ENCODE results near the gene PHF5A.
"Not testable (repeated sequence)": the region's sequence is repeated elsewhere in the genome, so short reads cannot be mapped to it uniquely, and the experiment has no call there.

PHF5A gene

DNA sequence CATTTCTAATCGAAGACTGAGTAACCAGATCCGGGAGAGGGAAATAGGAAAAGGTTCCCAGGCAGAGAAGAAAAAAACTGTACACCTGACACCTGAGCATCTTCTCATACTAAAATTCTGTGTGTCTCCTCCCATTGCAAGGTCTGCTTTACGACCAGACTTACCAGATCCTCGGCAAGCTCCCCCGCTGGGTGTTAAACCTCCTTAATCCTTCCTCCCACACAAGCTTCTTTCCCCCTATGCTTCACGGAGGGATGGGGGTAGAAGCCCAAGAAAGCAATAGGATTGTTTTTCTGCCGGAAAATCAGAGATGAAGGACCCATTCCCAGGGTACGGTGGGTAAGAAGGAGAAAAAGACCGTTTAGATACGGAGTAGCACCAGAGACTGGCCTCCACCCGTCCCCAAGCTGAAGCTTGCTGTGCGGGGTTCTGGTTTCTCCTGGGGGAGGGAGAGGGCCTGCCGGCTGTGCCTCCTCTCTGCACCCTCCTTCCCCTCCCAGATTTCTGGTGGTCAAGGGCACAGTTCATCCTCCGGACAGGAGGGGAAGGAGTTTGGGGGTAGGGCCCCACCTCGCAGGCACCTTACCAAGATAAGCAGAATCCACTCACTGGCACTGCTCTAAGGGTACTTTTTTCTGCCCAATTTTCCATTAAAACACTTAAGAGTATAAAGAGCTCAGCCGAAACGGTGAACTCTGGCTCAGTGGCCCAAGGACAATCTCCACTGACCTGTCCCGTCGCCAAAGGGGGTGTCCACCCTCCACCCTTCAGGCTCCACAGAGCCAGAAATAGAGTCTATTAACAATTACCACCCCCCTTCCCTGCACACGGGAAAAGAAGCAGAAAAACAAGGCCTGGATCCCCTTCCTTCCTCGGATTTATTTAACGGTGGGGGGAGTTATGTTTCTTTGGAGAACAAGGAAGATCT, 23.1 kb downstream of the PHF5A start:
- Mint-ChIP-seq H3K36me3 (peaks cover 23% of the 10 kb centered on the region), H3K4me3 (peak overlapping the region; percentile 92), H3K9me3 (no peaks in the 10 kb centered on the region), H3K4me1 (peaks cover 42% of the 10 kb centered on the region), H3K27ac (peak overlapping the region; percentile 98), H3K27me3 (no peaks in the 10 kb centered on the region)
- ATAC-seq: no peak

DNA sequence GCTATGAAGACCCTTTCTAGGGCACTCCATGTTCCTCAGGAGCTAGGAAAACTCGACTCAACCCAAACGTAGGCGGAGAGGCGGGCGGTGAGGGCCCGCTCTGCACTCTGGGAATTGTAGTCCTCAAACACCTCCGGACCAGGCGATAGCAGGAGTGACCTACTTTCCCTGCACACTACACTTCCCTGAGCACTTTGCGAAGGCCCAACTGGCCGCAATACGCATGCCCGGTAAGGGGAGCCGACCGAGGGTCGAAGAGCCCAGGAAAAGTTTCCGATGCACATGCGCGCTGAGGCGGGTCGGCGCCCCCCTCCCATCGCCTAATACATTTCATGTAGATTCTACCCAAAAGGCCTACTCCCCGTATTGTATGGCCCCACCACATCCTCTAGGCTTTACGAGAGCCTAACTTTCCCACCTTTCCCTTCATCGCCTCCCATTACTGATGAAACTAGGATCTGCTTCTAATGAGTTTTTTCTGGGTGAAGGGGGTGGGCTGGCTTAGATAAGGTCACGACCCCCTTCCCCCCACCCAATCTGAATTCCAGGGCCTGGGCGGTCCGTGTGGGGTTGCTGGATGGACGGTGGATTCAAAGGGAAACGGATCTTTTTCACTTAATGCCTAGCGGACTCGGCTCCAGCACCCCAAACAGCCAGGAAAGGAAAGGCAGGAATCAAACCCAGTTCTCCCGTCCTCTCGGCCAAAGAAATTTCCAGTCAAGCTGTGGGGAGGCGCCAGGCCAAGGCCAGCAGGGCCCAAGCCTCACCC, 23.9 kb downstream of the PHF5A start:
- Mint-ChIP-seq H3K27ac (peak overlapping the region; percentile 98), H3K9me3 (no peaks in the 10 kb centered on the region), H3K27me3 (no peaks in the 10 kb centered on the region), H3K36me3 (peaks cover 23% of the 10 kb centered on the region), H3K4me1 (peaks cover 50% of the 10 kb centered on the region), H3K4me3 (peak overlapping the region; percentile 92)
- ATAC-seq: peak; percentile 65

DNA sequence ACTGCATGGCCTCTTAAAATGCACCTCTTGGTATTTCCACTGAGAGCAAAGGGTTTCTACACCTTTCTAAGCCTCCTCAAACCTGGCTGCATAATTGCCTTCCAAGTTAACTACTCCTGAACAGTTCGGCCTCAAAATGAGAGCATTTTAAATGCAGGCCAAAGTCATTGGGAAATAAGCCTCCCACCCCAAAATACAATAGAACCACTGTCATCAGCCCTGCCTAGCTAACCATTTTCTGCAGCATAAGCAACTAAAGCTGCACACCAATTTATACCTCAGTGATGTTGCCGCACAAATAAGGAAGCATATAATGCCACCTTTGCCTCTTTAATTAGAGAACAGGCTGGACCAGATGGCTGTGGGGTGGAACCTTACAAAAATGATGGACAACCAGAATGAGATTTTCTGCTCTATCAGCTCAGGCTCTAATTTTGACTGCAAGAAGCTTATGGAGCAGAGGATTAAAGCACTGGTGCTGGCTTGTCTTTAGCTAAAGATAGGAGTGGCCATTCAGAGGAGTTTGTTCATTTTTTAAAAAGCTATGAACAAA, 26.2 kb downstream of the PHF5A start:
- peaks cover 23% of the 10 kb centered on the region for H3K36me3 Mint-ChIP-seq
- ATAC-seq: no peak
- no peak overlapping the region for H3K4me3 Mint-ChIP-seq
- H3K27ac Mint-ChIP-seq: no peak overlapping the region
- peaks cover 53% of the 10 kb centered on the region for H3K4me1 Mint-ChIP-seq
- H3K9me3 Mint-ChIP-seq: no peaks in the 10 kb centered on the region
- no peaks in the 10 kb centered on the region for H3K27me3 Mint-ChIP-seq

DNA sequence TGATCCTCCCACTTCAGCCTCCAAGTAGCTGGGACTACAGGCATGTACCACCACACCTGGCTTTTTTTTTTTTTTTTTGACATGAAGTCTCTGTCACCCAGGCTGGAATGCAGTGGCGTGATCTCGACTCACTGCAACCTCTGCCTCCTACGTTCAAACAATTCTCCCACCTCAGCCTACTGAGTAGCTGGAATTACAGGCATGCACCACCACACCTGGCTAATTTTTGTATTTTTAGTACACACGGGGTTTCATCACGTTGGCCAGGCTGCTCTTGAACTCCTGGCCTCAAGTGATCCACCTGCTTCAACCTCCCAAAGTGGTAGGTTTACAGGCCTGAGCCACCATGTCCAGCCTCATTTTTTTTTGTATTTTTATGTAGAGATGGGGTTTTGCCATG, 28.0 kb downstream of the PHF5A start:
- H3K27ac Mint-ChIP-seq: peak overlapping the region; percentile 76
- ATAC-seq, H3K4me3 Mint-ChIP-seq, H3K27me3 Mint-ChIP-seq, H3K9me3 Mint-ChIP-seq: not testable (repeated sequence)
- H3K36me3 Mint-ChIP-seq: peaks cover 33% of the 10 kb centered on the region
- peaks cover 69% of the 10 kb centered on the region for H3K4me1 Mint-ChIP-seq

DNA sequence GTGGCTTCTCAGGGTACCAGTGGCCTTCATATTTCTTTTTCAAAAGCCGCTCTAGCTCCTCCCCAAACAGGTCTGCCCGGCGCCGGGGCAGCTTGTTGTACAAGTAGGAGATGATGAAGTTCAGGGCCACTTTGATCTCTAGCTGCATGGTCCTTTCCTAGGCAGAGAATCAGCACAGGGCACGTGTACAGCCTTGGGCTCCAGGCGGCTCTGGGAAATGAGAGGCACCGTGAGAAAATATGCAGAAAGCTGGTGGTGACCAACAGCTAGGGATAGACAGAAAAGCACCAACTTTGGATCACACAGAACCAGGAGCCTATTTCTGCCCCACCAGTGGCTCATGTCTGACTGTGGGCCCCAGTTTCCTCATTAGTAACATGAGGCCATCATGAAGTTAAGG, 31.3 kb downstream of the PHF5A start:
- no peak overlapping the region for H3K27ac Mint-ChIP-seq

DNA sequence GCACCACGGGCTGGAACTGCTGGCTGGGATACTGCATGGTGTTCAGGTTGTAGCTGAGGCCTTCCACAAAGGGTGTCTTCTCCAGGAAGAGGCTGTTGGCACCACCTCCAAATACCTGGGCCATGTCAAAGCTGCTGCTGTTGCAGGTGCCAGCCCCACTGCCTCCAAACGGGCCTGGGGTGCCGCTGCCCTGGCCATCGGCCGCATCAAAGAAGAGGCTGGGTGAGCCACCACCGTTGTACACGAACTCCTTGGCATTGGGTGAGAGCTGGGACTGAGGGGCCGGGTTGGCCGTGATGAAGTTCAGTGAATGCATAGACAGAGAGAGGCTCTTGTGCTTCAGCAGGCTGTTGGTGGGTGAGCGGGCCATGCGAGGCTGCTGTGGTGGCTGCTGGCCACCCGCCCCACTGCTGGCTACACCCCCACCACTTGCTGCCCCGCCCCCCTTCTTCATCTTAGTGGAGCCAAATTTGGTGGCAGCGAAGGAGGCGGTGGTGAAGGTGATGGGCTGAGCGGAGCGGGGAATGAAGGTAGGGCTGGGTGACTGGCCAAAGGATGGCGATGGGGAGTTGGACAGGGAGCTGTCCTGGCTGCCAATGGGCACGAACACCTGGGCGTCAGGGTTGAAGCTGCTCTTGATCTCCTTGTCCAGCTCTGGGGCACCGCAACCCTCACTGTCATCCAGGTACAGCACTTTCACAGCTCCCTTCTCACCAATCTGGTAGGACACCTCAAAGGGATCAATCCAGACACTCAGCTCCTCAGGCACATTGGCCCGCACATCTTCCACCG, 32.0 kb downstream of the PHF5A start:
- peak overlapping the region; percentile 58 for H3K27ac Mint-ChIP-seq
- H3K4me3 Mint-ChIP-seq: no peak overlapping the region
- peaks cover 61% of the 10 kb centered on the region for H3K4me1 Mint-ChIP-seq
- no peaks in the 10 kb centered on the region for H3K9me3 Mint-ChIP-seq
- no peaks in the 10 kb centered on the region for H3K27me3 Mint-ChIP-seq
- no peak for ATAC-seq
- H3K36me3 Mint-ChIP-seq: peaks cover 25% of the 10 kb centered on the region

More for the DNA sequence above, 31.3 kb downstream of the PHF5A start:
- no peaks in the 10 kb centered on the region for H3K27me3 Mint-ChIP-seq
- peaks cover 22% of the 10 kb centered on the region for H3K36me3 Mint-ChIP-seq
- peaks cover 64% of the 10 kb centered on the region for H3K4me1 Mint-ChIP-seq
- no peaks in the 10 kb centered on the region for H3K9me3 Mint-ChIP-seq
- H3K4me3 Mint-ChIP-seq: no peak overlapping the region
- ATAC-seq: no peak

DNA sequence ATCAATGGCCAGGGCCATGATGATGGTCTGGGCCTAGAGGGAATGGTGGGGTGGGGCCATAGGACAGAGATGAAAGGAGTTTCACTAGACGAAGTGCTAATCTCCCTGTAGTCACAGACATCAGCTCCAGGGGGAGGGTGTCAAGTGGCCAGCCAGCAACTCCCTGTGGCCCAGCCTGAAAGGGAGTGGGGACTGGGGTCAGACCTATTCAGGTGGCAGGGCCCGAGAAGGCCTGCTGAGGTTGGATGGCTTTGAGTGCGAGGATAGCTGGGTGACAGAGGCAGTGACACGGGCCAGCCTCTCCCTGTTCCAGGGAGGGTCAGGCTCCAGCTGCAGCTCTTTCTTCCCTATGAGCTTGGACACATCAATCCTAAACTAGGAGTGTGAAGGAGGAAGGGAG, 32.9 kb downstream of the PHF5A start:
- Mint-ChIP-seq H3K27ac (peak overlapping the region; percentile 58), H3K9me3 (no peaks in the 10 kb centered on the region), H3K4me3 (no peak overlapping the region), H3K36me3 (peaks cover 35% of the 10 kb centered on the region), H3K27me3 (no peaks in the 10 kb centered on the region), H3K4me1 (peaks cover 68% of the 10 kb centered on the region)
- no peak for ATAC-seq

DNA sequence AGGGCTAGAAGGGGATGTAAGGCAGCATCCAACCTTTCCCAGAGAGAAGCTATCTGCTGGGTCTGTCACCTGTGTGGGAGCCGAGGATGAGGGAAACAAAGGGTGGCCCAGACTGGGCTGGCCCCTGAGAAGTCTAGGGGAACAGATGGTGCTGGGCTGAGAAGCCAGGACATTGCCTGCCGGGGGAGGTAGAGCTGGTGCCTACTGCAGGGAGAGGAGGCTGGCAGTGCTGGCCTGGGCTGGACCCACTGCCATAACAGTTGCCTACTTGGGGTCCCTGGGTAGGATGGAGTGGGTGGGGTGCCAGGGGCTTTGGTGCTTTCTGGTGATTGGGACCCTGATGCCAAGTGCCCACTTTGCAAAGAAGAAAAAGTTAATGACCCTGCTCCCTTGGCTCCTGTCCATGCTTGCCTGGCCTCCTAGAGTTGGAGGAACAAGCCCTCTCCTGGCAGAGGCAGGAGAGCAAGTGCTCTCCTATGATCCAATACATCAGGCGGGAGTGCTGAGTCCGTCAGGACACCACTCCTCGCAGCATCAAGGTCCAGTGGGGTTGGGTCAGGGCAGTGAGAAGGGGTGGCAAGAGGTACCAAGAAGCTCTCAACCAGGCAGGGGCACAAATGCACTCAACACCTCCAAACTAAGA, 34.0 kb downstream of the PHF5A start:
- Mint-ChIP-seq H3K27ac (peak overlapping the region; percentile 58), H3K4me1 (peaks cover 60% of the 10 kb centered on the region), H3K36me3 (peaks cover 44% of the 10 kb centered on the region)
- not testable (repeated sequence) for H3K27me3 Mint-ChIP-seq, H3K4me3 Mint-ChIP-seq, H3K9me3 Mint-ChIP-seq, ATAC-seq

DNA sequence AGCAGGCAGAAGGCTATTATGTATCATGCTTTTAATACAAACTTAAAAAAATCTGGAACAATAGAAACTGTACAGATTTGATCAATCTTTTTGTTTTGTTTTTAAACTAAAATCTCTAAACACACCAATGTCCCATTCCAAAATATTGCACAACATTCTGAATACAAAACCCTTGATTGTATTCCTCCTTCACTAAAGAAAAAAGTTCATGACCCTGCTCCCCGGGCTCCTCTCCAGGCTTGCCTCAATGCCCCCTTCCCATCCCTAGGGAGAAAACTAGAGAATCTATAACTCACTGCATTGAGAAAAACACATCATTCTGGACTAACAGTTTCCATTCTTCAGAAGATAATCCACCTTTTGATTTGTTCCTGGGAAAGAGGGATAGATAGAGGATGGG, 35.0 kb downstream of the PHF5A start:
- H3K9me3 Mint-ChIP-seq, H3K27me3 Mint-ChIP-seq, H3K4me3 Mint-ChIP-seq, H3K27ac Mint-ChIP-seq, ATAC-seq: not testable (repeated sequence)
- Mint-ChIP-seq H3K36me3 (peaks cover 44% of the 10 kb centered on the region), H3K4me1 (peaks cover 50% of the 10 kb centered on the region)

DNA sequence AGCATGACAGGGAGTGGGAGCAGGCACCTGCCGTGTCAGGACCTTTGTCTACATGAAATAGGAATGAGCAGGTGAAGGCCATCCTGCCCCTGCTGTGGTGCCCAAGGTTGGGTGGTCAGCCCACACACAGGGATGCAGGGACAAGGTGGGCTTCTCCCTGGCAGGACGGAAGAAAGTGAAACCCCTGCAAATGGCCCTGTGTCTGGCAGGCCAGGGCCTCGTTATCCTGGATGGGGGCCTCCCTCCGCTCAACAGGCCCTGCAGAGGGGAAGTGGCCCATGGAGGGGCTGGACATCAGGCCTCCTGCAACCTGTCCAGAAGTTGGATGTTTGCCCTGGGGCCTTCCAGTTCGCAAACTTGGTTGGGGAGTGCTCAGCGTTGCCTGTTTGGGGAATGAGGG, 36.8 kb downstream of the PHF5A start:
- Mint-ChIP-seq H3K4me3 (no peak overlapping the region), H3K9me3 (no peaks in the 10 kb centered on the region), H3K27me3 (no peaks in the 10 kb centered on the region), H3K4me1 (peaks cover 47% of the 10 kb centered on the region), H3K27ac (peak overlapping the region; percentile 33), H3K36me3 (peaks cover 43% of the 10 kb centered on the region)
- no peak for ATAC-seq

DNA sequence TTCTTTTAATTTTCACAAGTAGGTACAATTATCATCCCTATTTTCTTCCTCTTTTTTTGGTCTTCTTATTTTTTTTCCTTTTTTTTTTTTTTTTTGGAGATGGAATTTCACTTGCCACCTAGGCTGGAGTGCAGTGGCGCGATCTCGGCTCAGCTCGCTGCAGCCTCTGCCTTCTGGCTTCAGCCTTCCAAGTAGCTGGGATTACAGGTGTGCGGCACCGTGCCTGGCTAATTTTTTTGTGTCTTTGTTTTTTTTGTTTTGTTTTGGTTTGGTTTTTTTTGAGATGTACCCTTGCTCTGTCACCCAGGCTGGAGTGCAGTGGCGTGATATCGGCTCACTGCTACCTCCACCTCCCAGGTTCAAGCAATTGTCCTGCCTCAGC, 38.5 kb downstream of the PHF5A start:
- Mint-ChIP-seq H3K9me3 (no peaks in the 10 kb centered on the region), H3K4me3 (no peak overlapping the region), H3K36me3 (peaks cover 38% of the 10 kb centered on the region), H3K27me3 (no peaks in the 10 kb centered on the region), H3K4me1 (peaks cover 45% of the 10 kb centered on the region), H3K27ac (no peak overlapping the region)
- ATAC-seq: no peak

DNA sequence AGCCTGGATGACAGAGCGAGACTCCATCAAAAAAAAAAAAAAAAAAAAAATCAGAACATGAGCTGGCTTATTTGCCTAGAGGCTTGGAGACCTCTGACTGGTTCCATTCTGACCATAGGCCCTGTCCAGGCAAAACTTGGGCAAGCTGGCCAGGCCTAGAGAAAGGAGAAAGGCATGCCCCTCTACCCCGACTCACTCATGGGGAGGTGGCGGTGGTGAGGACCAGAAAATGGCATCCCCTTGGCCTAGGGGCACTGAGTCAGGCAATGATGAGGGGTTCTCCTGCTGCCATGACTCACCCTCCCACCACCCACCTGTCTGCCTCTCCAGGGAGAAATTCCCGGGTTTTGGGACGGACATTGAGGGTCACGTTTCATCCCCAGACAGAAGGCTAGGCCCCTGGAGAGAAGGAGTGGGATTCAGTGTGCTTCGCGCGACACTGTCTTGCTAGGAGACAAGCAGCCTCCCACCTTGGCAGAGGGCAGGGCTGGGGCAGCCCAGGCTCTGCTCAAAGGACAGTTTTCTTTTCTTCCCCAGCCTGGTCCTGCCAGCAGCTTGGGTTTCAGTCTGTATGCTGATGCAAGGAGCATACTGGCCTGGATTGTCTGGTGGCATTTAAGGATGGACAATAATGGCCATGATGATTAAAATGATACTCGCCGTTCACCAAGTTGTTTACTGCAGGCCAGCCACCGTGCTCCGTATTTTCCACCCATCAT, 39.1 kb downstream of the PHF5A start:
- Mint-ChIP-seq H3K36me3 (peaks cover 38% of the 10 kb centered on the region), H3K9me3 (no peaks in the 10 kb centered on the region), H3K4me3 (no peak overlapping the region), H3K27ac (no peak overlapping the region), H3K27me3 (no peaks in the 10 kb centered on the region), H3K4me1 (peaks cover 39% of the 10 kb centered on the region)
- no peak for ATAC-seq

DNA sequence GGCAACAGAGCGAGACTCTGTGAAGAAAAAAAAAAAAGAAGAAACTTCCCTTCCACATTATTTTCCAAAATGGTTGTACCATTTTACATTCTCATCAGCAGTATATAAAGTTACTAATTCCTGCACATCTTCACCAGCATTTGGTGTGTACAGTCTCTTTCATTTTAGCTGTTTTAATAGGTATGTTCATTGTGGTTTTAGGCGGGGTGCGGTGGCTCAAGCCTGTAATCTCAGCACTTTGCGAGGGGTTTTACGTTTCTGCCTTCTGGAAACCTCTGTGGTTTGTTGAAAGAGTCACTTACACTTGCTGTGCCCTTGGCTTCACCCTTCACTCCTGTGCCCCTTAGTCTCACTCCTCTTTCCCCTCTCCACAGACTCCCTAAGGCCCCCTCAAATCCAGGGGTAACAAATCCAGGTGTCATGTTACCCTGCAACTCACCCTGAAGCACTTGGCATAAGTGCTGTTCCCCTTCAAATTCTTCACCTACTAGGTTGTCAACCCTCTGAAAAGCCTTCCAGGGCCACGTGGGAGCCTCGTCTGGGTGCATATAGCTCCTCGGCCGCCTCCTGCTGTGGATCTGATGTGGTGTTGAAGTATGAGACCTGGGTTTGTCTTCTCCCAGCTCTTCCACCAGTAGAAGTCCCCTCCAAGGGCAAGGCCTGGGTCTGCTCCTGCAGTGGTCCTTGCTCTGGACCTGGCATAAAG, 42.7 kb downstream of the PHF5A start:
- H3K27me3 Mint-ChIP-seq: no peaks in the 10 kb centered on the region
- ATAC-seq: peak; percentile 73
- H3K27ac Mint-ChIP-seq: peak overlapping the region; percentile 79
- H3K36me3 Mint-ChIP-seq: peaks cover 37% of the 10 kb centered on the region
- no peaks in the 10 kb centered on the region for H3K9me3 Mint-ChIP-seq
- peak overlapping the region; percentile 27 for H3K4me3 Mint-ChIP-seq
- peaks cover 43% of the 10 kb centered on the region for H3K4me1 Mint-ChIP-seq

Data from stimulated activated memory B cell treated with anti-CD40 and anti-IgM and Interleukin-4, amounts not matched to agents 10 μg/mL and 1 μg/mL and 100 μg/mL, for 72 hours (primary cell).